H1 (cell line): Measurements from ENCODE around the gene MRPS9. TPM values are rescaled to one million over a fixed set of nuclear protein-coding genes. Genes with fewer than 3 reads are reported as not detected.

ENCODE experiments used
- CTCF ChIA-PET: fragments of 300-600 bp; sonication (Branson Sonifier 250); formaldehyde crosslinking; loops from one replicate; lab custom pipeline; 2021; ENCODE audit not compliant: partially characterized antibody; lab: Charles Lee
- POLR2A ChIA-PET: fragments of 300-600 bp; sonication (Branson Sonifier 250); formaldehyde crosslinking; loops from one replicate; lab custom pipeline; 2021; ENCODE audit warnings: inconsistent platforms; ENCODE audit not compliant: partially characterized antibody; lab: Charles Lee
- DNase-seq, 2 experiments: peaks; one replicate each; pipeline versions ENCODE4 v3.0.0 to v3.0.0-alpha.2; 2010 to 2022; ENCODE audit warnings: low spot score in 2 of 2, low read depth in 1 of 2, mixed read lengths in 1 of 2
- FAIRE-seq: peaks from 2 replicates; lab custom pipeline; 2011; peaks lifted over from hg19 to GRCh38; lab: Jason Lieb, UNC
- H2AFZ ChIP-seq: 2 replicates; pipeline ENCODE4 v1.8.1; 2012; ENCODE audit warnings: low read length, inconsistent platforms
- H2AK5ac ChIP-seq: 2 replicates; pipeline ENCODE4 v1.6.1; 2013; ENCODE audit warnings: low read depth, low read length
- H2BK120ac ChIP-seq: replicated peaks from 2 replicates; pipeline ENCODE3; 2013; ENCODE audit warnings: low read depth, low read length, inconsistent platforms
- H2BK12ac ChIP-seq: 2 replicates; pipeline ENCODE4 v1.6.1; 2013; ENCODE audit warnings: low read depth, low read length
- H2BK15ac ChIP-seq: 2 replicates; pipeline ENCODE4 v1.6.1; 2013; ENCODE audit warnings: low read length
- H2BK20ac ChIP-seq: 2 replicates; pipeline ENCODE4 v1.6.1; 2013; ENCODE audit warnings: low read length
- H2BK5ac ChIP-seq: 2 replicates; pipeline ENCODE4 v1.6.1; 2013; ENCODE audit warnings: low read depth, low read length
- H3K14ac ChIP-seq: 2 replicates; pipeline ENCODE4 v1.6.1; 2013; ENCODE audit warnings: inconsistent platforms; ENCODE audit not compliant: insufficient read length
- H3K18ac ChIP-seq: 2 replicates; pipeline ENCODE4 v1.6.1; 2013; ENCODE audit warnings: low read length; ENCODE audit errors: extremely low read depth
- H3K23ac ChIP-seq: 2 replicates; pipeline ENCODE4 v1.6.1; 2013; ENCODE audit warnings: inconsistent platforms; ENCODE audit not compliant: insufficient read length
- H3K23me2 ChIP-seq: 2 replicates; pipeline ENCODE4 v1.6.1; 2013; ENCODE audit warnings: low read depth, low read length
- H3K27ac ChIP-seq: 2 replicates; pipeline ENCODE4 v1.6.1; 2011; ENCODE audit warnings: low read depth, low read length, inconsistent platforms
- H3K27me3 ChIP-seq, 4 experiments: replicated peaks in 1 of 4; 1 replicate in 1 of 4; 2 replicates in 3 of 4; pipeline versions ENCODE4 v1.6.1 to v1.8.1; 2011 to 2013; ENCODE audit warnings: low read length in 3 of 4, mild to moderate bottlenecking in 3 of 4, inconsistent platforms in 2 of 4, mixed read lengths in 2 of 4, moderate library complexity in 1 of 4; ENCODE audit not compliant: control insufficient read depth in 3 of 4, insufficient read depth in 3 of 4; ENCODE audit errors: extremely low read depth in 1 of 4
- H3K36me3 ChIP-seq, 4 experiments: 2 replicates each; pipeline versions ENCODE4 v1.6.1 to v1.8.1; 2011 to 2013; ENCODE audit warnings: mild to moderate bottlenecking in 4 of 4, low read length in 3 of 4, moderate library complexity in 2 of 4, control low read depth in 1 of 4, inconsistent platforms in 1 of 4; ENCODE audit not compliant: insufficient read depth in 4 of 4, control insufficient read depth in 2 of 4
- H3K4ac ChIP-seq: replicated peaks from 2 replicates; pipeline ENCODE3; 2013; ENCODE audit warnings: low read length, low read depth, mixed read lengths, inconsistent platforms; ENCODE audit not compliant: insufficient read length
- H3K4me1 ChIP-seq, 4 experiments: replicated peaks in 1 of 4; 1 replicate in 1 of 4; 2 replicates in 3 of 4; pipeline versions ENCODE4 v1.6.1 to v1.8.1; 2011 to 2013; ENCODE audit warnings: low read length in 3 of 4, inconsistent platforms in 2 of 4, mixed read lengths in 1 of 4; ENCODE audit not compliant: insufficient read depth in 4 of 4, control insufficient read depth in 3 of 4
- H3K4me2 ChIP-seq, 2 experiments: 2 replicates each; pipeline versions ENCODE4 v1.6.1 to v1.8.1; 2011 to 2013; ENCODE audit warnings: low read depth in 2 of 2, low read length in 2 of 2, control low read depth in 1 of 2, inconsistent platforms in 1 of 2, mild to moderate bottlenecking in 1 of 2; ENCODE audit not compliant: insufficient read depth in 1 of 2
- H3K4me3 ChIP-seq, 4 experiments: fragments of 200-600, 300-600 bp in 1 of 4; sonication (generic), shearing (Covaris generic), sonication (Bioruptor Twin) in 1 of 4; 2 replicates each; pipeline versions ENCODE4 v1.5.1 to v1.8.1; 2011 to 2016; ENCODE audit warnings: low read length in 4 of 4, low read depth in 3 of 4, control low read depth in 2 of 4, inconsistent platforms in 2 of 4, mild to moderate bottlenecking in 2 of 4, mixed read lengths in 1 of 4, moderate library complexity in 1 of 4; ENCODE audit not compliant: insufficient read depth in 2 of 4; ENCODE audit errors: extremely low read depth in 1 of 4
- H3K56ac ChIP-seq: replicated peaks from 2 replicates; pipeline ENCODE3; 2013; ENCODE audit warnings: low read depth, mild to moderate bottlenecking, mixed read lengths, low read length, inconsistent platforms; ENCODE audit not compliant: insufficient read length
- H3K79me1 ChIP-seq: 2 replicates; pipeline ENCODE4 v1.6.1; 2013; ENCODE audit warnings: low read depth, low read length, control low read depth
- H3K79me2 ChIP-seq, 2 experiments: 2 replicates each; pipeline versions ENCODE4 v1.6.1 to v1.8.1; 2012 to 2013; ENCODE audit warnings: low read length in 2 of 2, mild to moderate bottlenecking in 2 of 2, inconsistent platforms in 1 of 2; ENCODE audit not compliant: insufficient read depth in 2 of 2, control insufficient read depth in 1 of 2
- H3K9ac ChIP-seq, 4 experiments: replicated peaks in 1 of 4; 1 replicate in 1 of 4; 2 replicates in 3 of 4; pipeline versions ENCODE4 v1.6.1 to v1.8.1; 2011 to 2013; ENCODE audit warnings: low read depth in 3 of 4, low read length in 3 of 4, control low read depth in 2 of 4, mild to moderate bottlenecking in 2 of 4, moderate library complexity in 2 of 4, inconsistent platforms in 1 of 4; ENCODE audit errors: extremely low read depth in 1 of 4
- H3K9me3 ChIP-seq, 2 experiments: 2 replicates each; pipeline versions ENCODE4 v1.6.1 to v1.8.1; 2012 to 2013; ENCODE audit warnings: mild to moderate bottlenecking in 2 of 2, moderate library complexity in 2 of 2, control low read depth in 1 of 2, inconsistent platforms in 1 of 2, low read depth in 1 of 2, low read length in 1 of 2, mixed read lengths in 1 of 2; ENCODE audit not compliant: insufficient read depth in 2 of 2
- H4K20me1 ChIP-seq, 2 experiments: replicated peaks in 1 of 2; 2 replicates each; pipeline versions ENCODE3 to v1.8.1; 2011 to 2013; ENCODE audit warnings: inconsistent platforms in 2 of 2, low read length in 2 of 2, mild to moderate bottlenecking in 1 of 2; ENCODE audit not compliant: insufficient read depth in 2 of 2, control insufficient read depth in 1 of 2
- H4K5ac ChIP-seq: 2 replicates; pipeline ENCODE4 v1.6.1; 2013; ENCODE audit warnings: low read length, low read depth, mixed read lengths, inconsistent platforms; ENCODE audit not compliant: insufficient read length
- H4K8ac ChIP-seq: 2 replicates; pipeline ENCODE4 v1.8.0; 2013; ENCODE audit warnings: mild to moderate bottlenecking, moderate library complexity, low read length, inconsistent platforms; ENCODE audit not compliant: insufficient read depth; ENCODE audit errors: extremely low read depth
- H4K91ac ChIP-seq: replicated peaks from 2 replicates; pipeline ENCODE3; 2013; ENCODE audit warnings: low read length, mixed read lengths, inconsistent platforms; ENCODE audit not compliant: insufficient read length
- BACH1 ChIP-seq: IDR thresholded peaks from 2 replicates; pipeline ENCODE4 v1.6.1; 2012; ENCODE audit warnings: low read length, improper control_type of control experiment
- CTBP2 ChIP-seq: IDR thresholded peaks from 2 replicates; pipeline ENCODE4 v1.7.0; 2011; ENCODE audit warnings: borderline replicate concordance, mild to moderate bottlenecking, moderate library complexity, mixed read lengths, low read length; ENCODE audit not compliant: insufficient read depth, insufficient read length
- FOSL1 ChIP-seq: IDR thresholded peaks from 2 replicates; pipeline ENCODE4 v1.6.1; 2011; ENCODE audit warnings: mild to moderate bottlenecking, low read depth, low read length, moderate library complexity; ENCODE audit not compliant: insufficient read depth
- HDAC2 ChIP-seq, 2 experiments: fragments of 300-600 bp in 1 of 2; sonication (generic) in 1 of 2; IDR thresholded peaks; 2 replicates each; pipeline ENCODE4 v1.6.1; 2011 to 2012; ENCODE audit warnings: low read depth in 2 of 2, low read length in 2 of 2, mild to moderate bottlenecking in 2 of 2, moderate library complexity in 2 of 2, borderline replicate concordance in 1 of 2, inconsistent platforms in 1 of 2
- NRF1 ChIP-seq: IDR thresholded peaks from 2 replicates; pipeline ENCODE4 v1.6.1; 2011; ENCODE audit warnings: mild to moderate bottlenecking, low read depth, low read length, improper control_type of control experiment
- SIRT6 ChIP-seq: IDR thresholded peaks from one replicate; pipeline ENCODE4 v1.7.1; 2012; ENCODE audit warnings: low read length, inconsistent platforms
- TEAD4 ChIP-seq: IDR thresholded peaks from 2 replicates; pipeline ENCODE4 v1.6.1; 2012; ENCODE audit warnings: low read depth, low read length, inconsistent platforms, mixed read lengths
- WGBS, 2 experiments: shearing (Covaris generic) in 1 of 2; methylation state at CpG; one replicate each; pipeline versions ENCODE4 v1.1.6 to v1.1.7; 2013 to 2015; ENCODE audit warnings: low lambda C conversion rate in 2 of 2, mixed read lengths in 2 of 2, inconsistent platforms in 1 of 2, low coverage in 1 of 2, missing lambda C conversion rate in 1 of 2; ENCODE audit not compliant: insufficient replicate concordance in 2 of 2, insufficient coverage in 1 of 2, insufficient read length in 1 of 2; ENCODE audit errors: extremely low coverage in 1 of 2, missing lambda C conversion rate in 1 of 2; 5-methylcytosine and 5-hydroxymethylcytosine counted together
- polyA plus RNA-seq, 7 experiments: library from polyadenylated mRNA; depleted of rRNA in 3 of 7; stranded (reverse) in 5 of 7; unstranded in 2 of 7; fragments of >200 nt in 5 of 7; fragments of 200-250 nt in 2 of 7; gene quantifications; 1 replicate in 5 of 7; 2 replicates in 1 of 7; 4 replicates in 1 of 7; pipeline versions ENCODE4 v1.2.1 to v1.2.3, GENCODE V29; 2011 to 2013; ENCODE audit warnings: missing spikeins in 2 of 7, mixed read lengths in 2 of 7
- total RNA-seq: library from RNA; stranded (reverse); fragmentation: NEBNext Ultra II Directional; extraction: Animal tissue kit (Norgen Biotek cat#: 25700); gene quantifications from 2 replicates; pipeline ENCODE4 v1.2.1, GENCODE V29; 2021
- TF ChIP-seq, protein P1 (sequence below): IDR thresholded peaks from 2 replicates; pipeline ENCODE4 v1.6.1; 2011; ENCODE audit warnings: low read depth, mild to moderate bottlenecking, low read length; ENCODE audit not compliant: insufficient read depth
- TF ChIP-seq, protein P2 (sequence below), 3 experiments: IDR thresholded peaks; 1 replicate in 2 of 3; 2 replicates in 1 of 3; pipeline versions ENCODE4 v1.5.1 to v1.6.1; 2011; ENCODE audit warnings: low read length in 3 of 3, mild to moderate bottlenecking in 3 of 3, inconsistent platforms in 2 of 3, low read depth in 1 of 3, moderate library complexity in 1 of 3; ENCODE audit not compliant: insufficient read depth in 1 of 3; ENCODE audit errors: control extremely low read depth in 1 of 3

The MRPS9 gene
- total and polyA plus RNA-seq, 2 of the 8 experiments (the other 6 are each of a cell fraction or from before 2014, with no cell fraction given): 36.2 to 71.0 TPM

DNA sequence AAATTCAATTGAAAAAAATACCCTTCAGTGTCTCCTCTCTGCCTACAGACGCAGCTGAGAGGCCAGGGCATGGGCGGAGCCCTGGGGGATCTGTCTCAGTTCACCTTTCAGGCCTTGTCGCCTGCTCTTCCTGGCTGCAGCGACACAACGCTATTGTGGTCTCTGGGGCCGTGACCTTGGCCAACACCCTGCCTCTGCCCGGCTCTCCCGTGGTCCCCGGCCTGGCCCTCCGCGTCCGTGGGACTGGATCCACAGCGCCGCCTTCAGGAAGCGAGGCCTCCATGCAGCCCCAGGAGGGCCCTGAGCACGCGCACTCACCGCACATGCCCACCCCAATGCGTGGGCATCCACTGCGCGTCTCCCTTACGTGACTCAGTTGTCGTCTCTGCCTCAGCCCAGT lies 81.1 kb downstream of the MRPS9 start:
- Histone ChIP-seq H3K4me1 (no peaks in the 10 kb centered on the region), H3K27ac (no peak overlapping the region), H2BK15ac (no peak overlapping the region), H2AFZ (peak overlapping the region; percentile 95; the same call in 1 of the 2 replicates), H2BK20ac (no peak overlapping the region), H3K27me3 (no peaks in the 10 kb centered on the region), H3K36me3 (no peaks in the 10 kb centered on the region), H3K56ac (no peak overlapping the region), H3K79me2 (no peaks in the 10 kb centered on the region), H3K4ac (no peak overlapping the region), H4K91ac (peak overlapping the region; percentile 70), H3K4me3 (peak overlapping the region in 2 of 4 experiments; percentile 33 to 56; a peak in 3 of 8 replicates), H3K9me3 (no peaks in the 10 kb centered on the region), H4K20me1 (no peaks in the 10 kb centered on the region), H3K23ac (no peak overlapping the region), H3K9ac (no peak overlapping the region), H3K79me1 (no peaks in the 10 kb centered on the region), H4K8ac (peak overlapping the region; percentile 54; the same call in 1 of the 2 replicates), H3K4me2 (peak overlapping the region; percentile 54 to 67; a peak in 3 of 4 replicates), H2BK120ac (no peak overlapping the region), H3K18ac (0 out of 2 replicates have a peak overlapping the region, but pooled peaks have one; percentile 36), H3K14ac (no peak overlapping the region), H2BK5ac (no peak overlapping the region), H3K23me2 (no peaks in the 10 kb centered on the region), H2BK12ac (peak overlapping the region; percentile 13; the same call in 1 of the 2 replicates), H2AK5ac (no peak overlapping the region), H4K5ac (peak overlapping the region; percentile 67)
- POLR2A ChIA-PET: no interaction called here
- DNase-seq: peak in 1 of 2 experiments; percentile 88
- no peak for FAIRE-seq
- CTCF ChIA-PET: interaction anchor here (1.0 to 14.4 kb wide), 10 partner anchors 12 to 160 kb away, joined by 3 to 541 read pairs (median 6); partner anchors contain the start of gene GPR45
- 32% methylated on average over 23 of the region's 23 CpGs; no CpG with 5 or more reads in 1 of the 2 experiments for WGBS, 2 experiments
- TF ChIP-seq SIRT6: no peak
- 0 out of 2 replicates have a peak, but pooled peaks have one; percentile 4 for TF ChIP-seq TEAD4
- TF ChIP-seq, protein P1, sequence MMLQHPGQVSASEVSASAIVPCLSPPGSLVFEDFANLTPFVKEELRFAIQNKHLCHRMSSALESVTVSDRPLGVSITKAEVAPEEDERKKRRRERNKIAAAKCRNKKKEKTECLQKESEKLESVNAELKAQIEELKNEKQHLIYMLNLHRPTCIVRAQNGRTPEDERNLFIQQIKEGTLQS: peak; percentile 27; the same call in 1 of the 2 replicates
- TF ChIP-seq BACH1: peak; percentile 85
- TF ChIP-seq FOSL1: no peak
- TF ChIP-seq, protein P2, sequence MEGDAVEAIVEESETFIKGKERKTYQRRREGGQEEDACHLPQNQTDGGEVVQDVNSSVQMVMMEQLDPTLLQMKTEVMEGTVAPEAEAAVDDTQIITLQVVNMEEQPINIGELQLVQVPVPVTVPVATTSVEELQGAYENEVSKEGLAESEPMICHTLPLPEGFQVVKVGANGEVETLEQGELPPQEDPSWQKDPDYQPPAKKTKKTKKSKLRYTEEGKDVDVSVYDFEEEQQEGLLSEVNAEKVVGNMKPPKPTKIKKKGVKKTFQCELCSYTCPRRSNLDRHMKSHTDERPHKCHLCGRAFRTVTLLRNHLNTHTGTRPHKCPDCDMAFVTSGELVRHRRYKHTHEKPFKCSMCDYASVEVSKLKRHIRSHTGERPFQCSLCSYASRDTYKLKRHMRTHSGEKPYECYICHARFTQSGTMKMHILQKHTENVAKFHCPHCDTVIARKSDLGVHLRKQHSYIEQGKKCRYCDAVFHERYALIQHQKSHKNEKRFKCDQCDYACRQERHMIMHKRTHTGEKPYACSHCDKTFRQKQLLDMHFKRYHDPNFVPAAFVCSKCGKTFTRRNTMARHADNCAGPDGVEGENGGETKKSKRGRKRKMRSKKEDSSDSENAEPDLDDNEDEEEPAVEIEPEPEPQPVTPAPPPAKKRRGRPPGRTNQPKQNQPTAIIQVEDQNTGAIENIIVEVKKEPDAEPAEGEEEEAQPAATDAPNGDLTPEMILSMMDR (IDR thresholded peaks at IDR 0.05; ENCODE audit: control extremely low read depth in 1 of 3, insufficient read depth in 1 of 3, low read depth in 1 of 3, low read length in 3 of 3): peak; percentile 76 to 93 (median 86)
- TF ChIP-seq NRF1: peak; percentile 46
- peak; percentile 58 for TF ChIP-seq CTBP2
- peak; percentile 82 to 98; a peak in 2 of 4 replicates for TF ChIP-seq HDAC2 (IDR thresholded peaks at IDR 0.05; ENCODE audit: borderline replicate concordance in 1 of 2, low read depth in 2 of 2, low read length in 2 of 2)
